ENCODE results near the gene SNRNP70.
A peak's percentile ranks its signal among the peaks of the same experiment; 100 is the strongest.
"Not testable (repeated sequence)": the region's sequence is repeated elsewhere in the genome, so short reads cannot be mapped to it uniquely, and the experiment has no call there.

The SNRNP70 gene

GRCh38 chr19:49064029-49064629 is 21.1 kb upstream of the SNRNP70 start:
- DNase-seq (ENCODE audit: low read depth in 2 of 2), result no peak

GRCh38 chr19:49064768-49065611 is 20.3 kb upstream of the SNRNP70 start, which contains the start of gene NTF4:
NTF4 (minus strand) TSS chr19:49064818; CDS start chr19:49061997, 2,821 bp downstream.
- DNase-seq (ENCODE audit: low read depth in 2 of 2), result no peak

DNA sequence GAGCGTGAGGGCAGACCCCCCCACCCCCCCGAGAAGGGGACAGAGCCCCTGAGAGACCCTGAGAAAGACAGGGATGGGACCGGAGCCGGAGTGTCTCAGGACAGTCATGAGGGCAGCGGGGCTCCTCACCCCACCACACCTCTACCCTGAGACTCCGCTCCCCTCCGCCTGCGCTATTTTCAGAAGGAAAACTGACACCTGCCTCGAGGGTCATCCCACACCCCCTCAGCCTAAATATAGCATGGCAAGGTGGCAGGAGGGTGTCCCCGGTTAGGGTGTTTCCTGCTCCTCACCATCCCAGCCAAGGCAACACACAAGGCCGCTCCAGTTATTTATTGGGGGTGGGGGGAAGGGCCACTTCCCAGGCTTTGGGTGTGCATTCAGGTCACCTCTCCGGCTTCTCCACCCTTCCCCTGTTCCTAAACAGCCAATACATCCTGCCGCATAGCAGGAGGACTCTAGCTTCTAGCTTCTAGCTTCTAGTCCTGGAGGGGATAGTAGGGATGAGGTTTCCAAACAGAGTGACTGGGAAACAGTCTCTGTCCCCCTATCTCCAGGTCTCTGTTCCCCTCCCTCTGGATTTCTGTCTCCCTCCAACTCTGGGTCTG is 19.2 kb upstream of the SNRNP70 start:
- no peak for DNase-seq (ENCODE audit: low read depth in 2 of 2)

- no peak for DNase-seq (ENCODE audit: low read depth in 2 of 2)
Measured at GRCh38 chr19:49067554-49067953, 17.7 kb upstream of the SNRNP70 start.

DNA sequence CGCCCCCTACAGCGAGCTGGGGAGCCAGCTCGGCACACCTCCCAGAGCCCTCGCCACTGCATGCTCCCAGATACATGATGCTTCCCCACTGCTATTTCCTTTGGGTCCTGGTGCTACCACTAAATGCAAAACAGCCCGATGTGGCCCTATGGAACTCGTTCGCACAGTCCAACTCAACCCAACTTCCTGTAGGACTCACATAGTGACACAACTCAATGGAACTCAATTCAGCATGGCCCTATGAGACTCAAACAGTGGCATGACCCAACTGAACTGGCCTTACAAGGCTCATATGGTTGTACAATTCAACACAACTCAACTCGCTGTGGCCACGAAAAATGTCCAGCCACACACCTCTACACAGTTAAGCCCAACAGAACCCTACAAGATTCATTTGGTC is 16.2 kb upstream of the SNRNP70 start:
- DNase-seq (ENCODE audit: low read depth in 2 of 2), result no peak

GRCh38 chr19:49070416-49070815 is 14.8 kb upstream of the SNRNP70 start:
- DNase-seq (ENCODE audit: low read depth in 2 of 2), result no peak

GRCh38 chr19:49071860-49072547 is 13.2 kb upstream of the SNRNP70 start:
- DNase-seq (ENCODE audit: low read depth in 2 of 2), result no peak

GRCh38 chr19:49073514-49074378 is 11.5 kb upstream of the SNRNP70 start:
- DNase-seq (ENCODE audit: low read depth in 2 of 2), result no peak

DNA sequence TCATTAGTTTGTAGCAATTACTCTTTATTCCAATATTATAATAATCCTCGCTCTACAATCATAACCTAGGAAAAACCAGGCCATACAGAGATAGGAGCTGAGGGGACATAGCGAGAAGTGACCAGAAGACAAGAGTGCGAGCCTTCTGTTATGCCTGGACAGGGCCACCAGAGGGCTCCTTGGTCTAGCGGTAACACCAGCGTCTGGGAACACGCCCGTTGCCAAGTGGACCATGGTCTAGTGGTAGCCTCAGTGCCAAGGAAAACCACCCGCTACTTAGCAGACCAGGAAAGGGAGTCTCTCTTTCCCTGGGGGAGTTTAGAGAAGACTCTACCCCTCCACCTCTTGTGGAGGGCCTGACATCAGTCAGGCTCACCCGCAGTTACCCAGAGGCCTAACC is 10.4 kb upstream of the SNRNP70 start:
- DNase-seq (ENCODE audit: low read depth in 2 of 2), result not testable (repeated sequence)

DNA sequence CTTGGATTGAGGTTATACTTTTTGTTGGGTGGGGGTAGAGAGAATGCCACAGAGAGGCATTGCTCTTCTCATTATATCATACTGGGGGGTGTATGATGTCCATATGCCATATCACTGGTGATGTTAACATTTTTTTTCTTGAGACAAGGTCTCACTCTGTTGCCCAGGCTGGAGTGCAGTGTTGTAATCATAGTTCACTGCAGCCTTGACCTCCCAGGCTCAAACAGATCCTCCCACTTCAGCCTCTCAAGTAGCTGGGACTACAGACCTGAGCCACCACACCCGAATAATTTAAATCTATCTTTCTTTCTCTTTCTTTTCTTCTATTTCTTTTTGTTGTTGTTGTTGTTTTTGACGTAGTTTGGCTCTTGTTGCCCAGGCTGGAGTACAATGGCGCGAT is 4.9 kb upstream of the SNRNP70 start:
- DNase-seq (ENCODE audit: low read depth in 2 of 2), result no peak

DNA sequence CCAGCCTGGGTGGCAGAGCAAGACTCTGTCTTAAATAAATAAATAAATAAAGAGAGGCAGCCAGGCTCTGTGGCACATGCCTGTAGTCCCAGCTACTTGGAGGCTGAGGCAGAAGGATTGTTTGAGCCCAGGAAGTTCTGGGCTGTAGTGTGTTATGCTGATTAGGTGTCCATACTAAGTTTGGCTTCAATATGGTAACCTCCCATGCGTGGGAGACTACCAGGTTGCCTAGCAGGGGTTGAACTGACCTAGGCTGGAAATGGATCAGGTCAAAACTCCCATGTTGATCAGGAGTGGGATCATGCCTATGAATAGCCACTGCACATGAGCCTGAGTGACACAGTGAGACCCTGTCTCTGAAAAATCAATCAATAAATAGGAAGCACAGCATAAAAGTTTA is 4.0 kb upstream of the SNRNP70 start:
- DNase-seq (ENCODE audit: low read depth in 2 of 2), result no peak

DNA sequence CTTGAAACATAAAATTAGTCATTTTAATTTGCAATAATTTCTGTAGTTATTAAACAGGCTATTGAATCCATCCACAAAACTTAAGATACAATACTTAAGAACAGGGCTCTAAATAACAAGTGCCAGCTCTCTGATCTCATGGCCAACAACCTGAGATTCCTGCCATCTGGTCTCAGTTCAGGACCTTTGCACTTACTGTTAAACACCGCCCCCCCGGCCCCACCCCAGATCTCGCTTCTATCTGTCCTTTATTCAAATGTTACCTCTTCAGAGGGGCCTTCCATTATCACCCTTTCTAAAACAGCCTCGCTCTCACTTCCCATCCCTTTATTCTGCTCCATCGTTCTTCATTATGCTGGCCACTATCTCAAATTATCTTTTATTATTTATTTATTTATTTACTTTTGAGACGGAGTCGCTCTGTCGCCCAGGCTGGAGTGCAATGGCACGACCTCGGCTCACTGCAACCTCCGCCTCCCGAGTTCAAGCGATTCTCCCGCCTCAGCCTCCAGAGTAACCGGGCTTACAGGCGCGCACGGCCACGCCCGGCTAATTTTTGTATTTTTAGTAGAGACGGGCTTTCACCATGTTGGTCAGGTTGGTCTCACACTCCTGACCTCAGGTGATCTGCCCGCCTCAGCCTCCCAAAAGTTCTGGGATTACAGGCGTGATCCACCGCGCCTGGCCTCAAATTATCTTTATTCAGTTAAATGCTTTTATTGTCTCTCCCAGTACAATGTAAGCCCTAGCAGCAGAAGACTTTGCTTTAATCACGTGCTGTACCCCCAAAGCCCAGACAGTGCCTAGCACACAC is 838 bp upstream of the SNRNP70 start:
- no peak for DNase-seq (ENCODE audit: low read depth in 2 of 2)

- DNase-seq (ENCODE audit: low read depth in 2 of 2), result no peak
Measured at GRCh38 chr19:49085868-49086232, 599 bp downstream of the SNRNP70 start.

DNA sequence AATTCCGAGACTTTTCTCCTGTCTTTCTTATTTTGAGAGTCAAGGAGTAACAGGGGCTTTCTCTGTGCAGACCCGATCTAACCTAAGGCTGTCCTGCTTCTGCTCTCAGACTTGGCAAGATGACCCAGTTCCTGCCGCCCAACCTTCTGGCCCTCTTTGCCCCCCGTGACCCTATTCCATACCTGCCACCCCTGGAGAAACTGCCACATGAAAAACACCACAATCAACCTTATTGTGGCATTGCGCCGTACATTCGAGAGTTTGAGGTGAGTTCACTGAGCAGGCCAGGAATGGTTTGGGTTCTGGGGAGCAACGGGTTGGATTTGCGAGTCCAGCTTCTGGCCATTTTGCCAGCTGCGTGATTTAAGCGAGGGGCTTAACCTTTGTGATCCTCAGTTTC is 1.0 kb downstream of the SNRNP70 start:
- DNase-seq (ENCODE audit: low read depth in 2 of 2), result no peak

GRCh38 chr19:49091391-49092038 is 6.3 kb downstream of the SNRNP70 start:
- DNase-seq (ENCODE audit: low read depth in 2 of 2), result no peak

DNA sequence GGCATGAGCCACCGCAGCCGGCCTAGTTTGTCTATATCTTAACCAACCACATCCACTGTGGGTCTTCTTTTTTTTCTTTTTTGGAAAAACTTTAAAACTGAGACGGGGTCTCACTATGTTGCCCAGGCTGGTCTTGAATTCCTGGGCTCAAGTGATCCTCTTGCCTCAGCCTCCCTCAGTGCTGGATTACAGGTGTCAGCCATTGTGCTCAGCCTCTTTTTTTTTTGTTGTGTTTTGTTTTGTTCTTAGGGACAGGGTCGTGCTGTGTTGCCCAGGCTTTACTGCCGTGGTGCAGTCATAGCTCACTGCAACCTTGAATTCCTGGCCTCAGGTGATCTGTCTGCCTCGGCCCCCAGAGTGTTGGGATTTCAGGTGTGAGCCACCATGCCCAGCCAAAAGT is 7.4 kb downstream of the SNRNP70 start:
- no peak for DNase-seq (ENCODE audit: low read depth in 2 of 2)

- DNase-seq (ENCODE audit: low read depth in 2 of 2), result no peak
Measured at GRCh38 chr19:49094505-49095482, 9.5 kb downstream of the SNRNP70 start.

GRCh38 chr19:49097453-49098288 is 12.4 kb downstream of the SNRNP70 start:
- peak; percentile 50 to 59 for DNase-seq (ENCODE audit: low read depth in 2 of 2)
